Naive thymus-derived CD4-positive, alpha-beta T cell (primary cell): ENCODE data around the gene ERAP2. TPM values are rescaled to one million over a fixed set of nuclear protein-coding genes. Genes with fewer than 3 reads are reported as not detected.

Experiments
- ATAC-seq: fragments of 150-1000 bp; cut with Tn5 transposase; 2 replicates; pipeline ENCODE4 v1.10.0; 2021; ENCODE audit warnings: mild to moderate bottlenecking, moderate library complexity
- CTCF ChIA-PET: fragments of 350-600 bp; sonication (Branson Sonifier 250); formaldehyde crosslinking; loops from one replicate; lab custom pipeline; 2021; ENCODE audit warnings: antibody characterized with exemption; lab: Charles Lee
- POLR2A ChIA-PET: fragments of 350-600 bp; sonication (Branson Sonifier 250); formaldehyde crosslinking; loops from one replicate; lab custom pipeline; 2021; ENCODE audit warnings: antibody characterized with exemption, inconsistent platforms; lab: Charles Lee
- DNase-seq, 9 donors: peaks; one replicate each; pipeline versions ENCODE4 v3.0.0 to v3.0.0-alpha.2; 2020 to 2022; ENCODE audit warnings: mixed read lengths in 1 of 9
- H3K27ac ChIP-seq: one replicate; pipeline ENCODE4 v1.7.0; 2013; ENCODE audit warnings: mild to moderate bottlenecking, low read depth, low read length, moderate library complexity
- H3K27me3 ChIP-seq, 2 donors: one replicate each; pipeline ENCODE4 v1.7.0; 2013; ENCODE audit warnings: low read length in 2 of 2, mild to moderate bottlenecking in 2 of 2, moderate library complexity in 2 of 2; ENCODE audit not compliant: control insufficient read depth in 2 of 2, insufficient read depth in 2 of 2
- H3K36me3 ChIP-seq, 3 experiments: 1 replicate in 2 of 3; 2 replicates in 1 of 3; pipeline ENCODE4 v1.7.0; 2013; ENCODE audit warnings: low read length in 3 of 3, mild to moderate bottlenecking in 3 of 3, moderate library complexity in 1 of 3; ENCODE audit not compliant: insufficient read depth in 3 of 3, control insufficient read depth in 2 of 3
- H3K4me1 ChIP-seq, 2 donors: one replicate each; pipeline ENCODE4 v1.7.0; 2013; ENCODE audit warnings: low read length in 2 of 2, mild to moderate bottlenecking in 2 of 2, moderate library complexity in 1 of 2; ENCODE audit not compliant: control insufficient read depth in 2 of 2, insufficient read depth in 2 of 2
- H3K4me3 ChIP-seq: 2 replicates; pipeline ENCODE4 v1.7.0; 2013; ENCODE audit warnings: mild to moderate bottlenecking, low read length
- H3K9me3 ChIP-seq, 3 experiments: 1 replicate in 2 of 3; 2 replicates in 1 of 3; pipeline ENCODE4 v1.7.0; 2013; ENCODE audit warnings: low read length in 3 of 3; ENCODE audit not compliant: control insufficient read depth in 2 of 3
- H3K27ac Mint-ChIP-seq, 9 donors: one replicate each; pipeline ENCODE4 v1.8.0; 2020 to 2022; ENCODE audit warnings: mixed read lengths in 9 of 9, mild to moderate bottlenecking in 8 of 9, moderate library complexity in 5 of 9, inconsistent platforms in 2 of 9
- H3K27me3 Mint-ChIP-seq, 5 donors: one replicate each; pipeline ENCODE4 v1.8.0; 2021 to 2022; ENCODE audit warnings: mixed read lengths in 5 of 5, mild to moderate bottlenecking in 1 of 5
- H3K36me3 Mint-ChIP-seq, 5 donors: one replicate each; pipeline ENCODE4 v1.8.0; 2020 to 2022; ENCODE audit warnings: mixed read lengths in 5 of 5, mild to moderate bottlenecking in 3 of 5, inconsistent platforms in 1 of 5
- H3K4me1 Mint-ChIP-seq, 7 donors: one replicate each; pipeline ENCODE4 v1.8.0; 2020 to 2022; ENCODE audit warnings: mixed read lengths in 7 of 7, mild to moderate bottlenecking in 3 of 7, inconsistent platforms in 1 of 7
- H3K4me3 Mint-ChIP-seq, 10 donors: one replicate each; pipeline ENCODE4 v1.8.0; 2020 to 2022; ENCODE audit warnings: mild to moderate bottlenecking in 10 of 10, mixed read lengths in 10 of 10, moderate library complexity in 6 of 10, inconsistent platforms in 2 of 10
- H3K9me3 Mint-ChIP-seq, 11 donors: one replicate each; pipeline ENCODE4 v1.8.0; 2020 to 2022; ENCODE audit warnings: mixed read lengths in 11 of 11, mild to moderate bottlenecking in 4 of 11, inconsistent platforms in 1 of 11, moderate library complexity in 1 of 11
- intact Hi-C, 2 donors: fragments of 100-400 bp; cut with micrococcal nuclease; formaldehyde crosslinking; loops; one replicate each; pipeline ENCODE4 v1.15.1; 2023
- polyA plus RNA-seq, 2 donors: library from polyadenylated mRNA; unstranded; fragments of 300-500 nt; fragmentation: Illumina TruSeq; gene quantifications; one replicate each; pipeline ENCODE4 v1.2.3, GENCODE V29; 2021
- total RNA-seq, 6 experiments: library from RNA in 5 of 6; stranded (reverse) in 5 of 6; gene quantifications; 1 replicate in 5 of 6; 2 replicates in 1 of 6; pipeline ENCODE4 v1.2.3 and lab custom pipeline; 2021 to 2026

The ERAP2 gene
- total and polyA plus RNA-seq, 7 experiments from 2014 or later = 11.1 to 161 (median 97.2) TPM

- Histone ChIP-seq H3K27me3 (no peaks in the 10 kb centered on the region), H3K27ac (no peak overlapping the region), H3K9me3 (no peaks in the 10 kb centered on the region), H3K4me3 (no peak overlapping the region), H3K36me3 (no peaks in the 10 kb centered on the region), H3K4me1 (no peaks in the 10 kb centered on the region)
- Mint-ChIP-seq H3K27me3 (peaks cover 0 to 40% (median 0%) of the 10 kb centered on the region in 5 donors), H3K4me3 (no peak overlapping the region), H3K4me1 (no peaks in the 10 kb centered on the region), H3K36me3 (peaks cover 0 to 3% (median under 1%) of the 10 kb centered on the region in 5 donors), H3K27ac (no peak overlapping the region), H3K9me3 (peaks cover 0 to 8% (median 0%) of the 10 kb centered on the region in 11 donors)
- ATAC-seq = no peak
- intact Hi-C loops = no loop called here
- DNase-seq = no peak
- ChIA-PET POLR2A (interaction anchor here (0.7 kb wide), 1 partner anchor 62 kb away, joined by 5 read pairs; no protein-coding TSS in a partner anchor), CTCF (no interaction called here)
Measured at GRCh38 chr5:96852759-96853158, 23.5 kb upstream of the ERAP2 start.

GRCh38 chr5:96854067-96854466 is 22.2 kb upstream of the ERAP2 start:
- Mint-ChIP-seq H3K27ac (no peak overlapping the region), H3K27me3 (peaks cover 0 to 29% (median 0%) of the 10 kb centered on the region in 5 donors), H3K4me1 (no peaks in the 10 kb centered on the region), H3K36me3 (peaks cover 0 to 3% (median 0%) of the 10 kb centered on the region in 5 donors), H3K9me3 (peaks cover 0 to 5% (median 0%) of the 10 kb centered on the region in 11 donors), H3K4me3 (no peak overlapping the region)
- ChIA-PET POLR2A (no interaction called here), CTCF (interaction anchor here (0.6 to 1.0 kb wide), 2 partner anchors 53 to 99 kb away, joined by 3 read pairs; no protein-coding TSS in a partner anchor)
- ATAC-seq (no peak), DNase-seq (no peak)
- no peaks in the 10 kb centered on the region for H3K27me3 ChIP-seq
- no peaks in the 10 kb centered on the region for H3K9me3 ChIP-seq
- H3K4me3 ChIP-seq = no peak overlapping the region
- intact Hi-C loops = no loop called here
- no peaks in the 10 kb centered on the region for H3K36me3 ChIP-seq
- no peaks in the 10 kb centered on the region for H3K4me1 ChIP-seq
- H3K27ac ChIP-seq = no peak overlapping the region

- POLR2A ChIA-PET = no interaction called here
- no peak overlapping the region for H3K27ac Mint-ChIP-seq
- no peak overlapping the region for H3K4me3 Mint-ChIP-seq
- H3K9me3 Mint-ChIP-seq = no peaks in the 10 kb centered on the region
- no peak overlapping the region for H3K4me3 ChIP-seq
- no peaks in the 10 kb centered on the region for H3K9me3 ChIP-seq
- CTCF ChIA-PET = interaction anchor here (1.0 kb wide), 1 partner anchor 101 kb away, joined by 3 read pairs; no protein-coding TSS in a partner anchor
- no peaks in the 10 kb centered on the region for H3K36me3 Mint-ChIP-seq
- intact Hi-C loops = no loop called here
- no peaks in the 10 kb centered on the region for H3K4me1 ChIP-seq
- no peak for DNase-seq
- H3K27ac ChIP-seq = no peak overlapping the region
- no peaks in the 10 kb centered on the region for H3K36me3 ChIP-seq
- H3K27me3 Mint-ChIP-seq = peaks cover 0 to 20% (median 0%) of the 10 kb centered on the region in 5 donors
- no peaks in the 10 kb centered on the region for H3K27me3 ChIP-seq
- ATAC-seq = no peak
- no peaks in the 10 kb centered on the region for H3K4me1 Mint-ChIP-seq
Measured at GRCh38 chr5:96855031-96855872, 21.0 kb upstream of the ERAP2 start.

GRCh38 chr5:96856371-96856770 is 19.9 kb upstream of the ERAP2 start:
- Histone ChIP-seq H3K36me3 (no peaks in the 10 kb centered on the region), H3K4me1 (no peaks in the 10 kb centered on the region), H3K27ac (no peak overlapping the region), H3K9me3 (no peaks in the 10 kb centered on the region), H3K4me3 (no peak overlapping the region), H3K27me3 (no peaks in the 10 kb centered on the region)
- ATAC-seq = no peak
- Mint-ChIP-seq H3K4me1 (no peaks in the 10 kb centered on the region), H3K4me3 (no peak overlapping the region), H3K27me3 (peaks cover 0 to 19% (median 0%) of the 10 kb centered on the region in 5 donors), H3K9me3 (no peaks in the 10 kb centered on the region), H3K36me3 (no peaks in the 10 kb centered on the region), H3K27ac (no peak overlapping the region)
- intact Hi-C loops = no loop called here
- CTCF ChIA-PET = no interaction called here
- no peak for DNase-seq
- POLR2A ChIA-PET = no interaction called here

GRCh38 chr5:96857454-96857853 is 18.8 kb upstream of the ERAP2 start:
- intact Hi-C loops = no loop called here
- Mint-ChIP-seq H3K4me1 (no peaks in the 10 kb centered on the region), H3K36me3 (no peaks in the 10 kb centered on the region), H3K4me3 (no peak overlapping the region), H3K27ac (no peak overlapping the region), H3K9me3 (no peaks in the 10 kb centered on the region), H3K27me3 (peaks cover 0 to 14% (median 0%) of the 10 kb centered on the region in 5 donors)
- Histone ChIP-seq H3K4me1 (no peaks in the 10 kb centered on the region), H3K36me3 (no peaks in the 10 kb centered on the region), H3K27ac (no peak overlapping the region), H3K4me3 (no peak overlapping the region), H3K9me3 (no peaks in the 10 kb centered on the region), H3K27me3 (no peaks in the 10 kb centered on the region)
- CTCF ChIA-PET = interaction anchor here (0.6 to 1.0 kb wide), 3 partner anchors 9 to 1393 kb away, joined by 3 to 4 read pairs (median 3); no protein-coding TSS in a partner anchor
- DNase-seq = no peak
- no peak for ATAC-seq
- POLR2A ChIA-PET = interaction anchor here (0.6 kb wide), 1 partner anchor 137 kb away, joined by 3 read pairs; no protein-coding TSS in a partner anchor

GRCh38 chr5:96857924-96858323 is 18.4 kb upstream of the ERAP2 start:
- no peak overlapping the region for H3K4me3 ChIP-seq
- CTCF ChIA-PET = interaction anchor here (0.6 to 1.0 kb wide), 3 partner anchors 8 to 78 kb away, joined by 3 to 4 read pairs (median 4); partner anchors contain the start of gene LNPEP

More at GRCh38 chr5:96857924-96858323, 18.4 kb upstream of the ERAP2 start:
- H3K4me1 Mint-ChIP-seq = peaks cover 0 to 4% (median 0%) of the 10 kb centered on the region in 7 donors
- Histone ChIP-seq H3K27me3 (no peaks in the 10 kb centered on the region), H3K27ac (no peak overlapping the region), H3K36me3 (no peaks in the 10 kb centered on the region), H3K9me3 (no peaks in the 10 kb centered on the region), H3K4me1 (no peaks in the 10 kb centered on the region)
- intact Hi-C loops = no loop called here
- POLR2A ChIA-PET = interaction anchor here (0.6 kb wide), 1 partner anchor 136 kb away, joined by 3 read pairs; no protein-coding TSS in a partner anchor
- ATAC-seq (peak; percentile 20), DNase-seq (no peak)
- no peaks in the 10 kb centered on the region for H3K9me3 Mint-ChIP-seq
- no peak overlapping the region for H3K4me3 Mint-ChIP-seq
- H3K36me3 Mint-ChIP-seq = no peaks in the 10 kb centered on the region
- H3K27me3 Mint-ChIP-seq = peaks cover 0 to 13% (median 0%) of the 10 kb centered on the region in 5 donors
- H3K27ac Mint-ChIP-seq = peak overlapping the region in 2 of 9 donors; percentile 8 to 31
